Measurements from ENCODE around the gene IL1R2. TPM values are rescaled to one million over a fixed set of nuclear protein-coding genes. Genes with fewer than 3 reads are reported as not detected.

The IL1R2 gene
- polyA plus RNA-seq, 2 of the 4 experiments (the other 2 are of a cell fraction) = 0.83 to 1.7 TPM

- no peak for DNase-seq (ENCODE audit: low read depth in 1 of 2, low spot score in 1 of 2)
- no peak for TF ChIP-seq PBX3 (IDR thresholded peaks at IDR 0.05)
- TF ChIP-seq EHF (CRISPR knock-in tag; IDR thresholded peaks at IDR 0.05) = no peak
- no peak for TF ChIP-seq JUNB (IDR thresholded peaks at IDR 0.05)
- H3K4me1 ChIP-seq = peaks cover 33% of the 10 kb centered on the region
- WGBS (ENCODE audit: missing lambda C conversion rate) = 86% methylated on average over 6 of the region's 6 CpGs
- no peak overlapping the region for H3K4me2 ChIP-seq
- no peak for ATAC-seq
- ChIA-PET POLR2A (no interaction called here), CTCF (interaction anchor here (0.6 to 2.2 kb wide), 4 partner anchors 11 to 437 kb away, joined by 3 to 9 read pairs (median 6); no protein-coding TSS in a partner anchor)
- H3K4me3 ChIP-seq = no peak overlapping the region
- H3K9me3 ChIP-seq = peaks cover 9% of the 10 kb centered on the region; the same call in 1 of the 3 replicates
- no peak for FAIRE-seq
- peak overlapping the region in 1 of 2 experiments; percentile 15; a peak in 2 of 6 replicates for H3K27ac ChIP-seq
Observed at GRCh38 chr2:102074152-102074783, 82.5 kb downstream of the IL1R2 start.

GRCh38 chr2:102075479-102075878 lies 83.7 kb downstream of the IL1R2 start:
- Histone ChIP-seq H3K4me2 (no peak overlapping the region), H3K4me1 (peaks cover 25% of the 10 kb centered on the region), H3K4me3 (no peak overlapping the region), H3K27ac (no peak overlapping the region), H3K9me3 (peaks cover 9% of the 10 kb centered on the region; the same call in 1 of the 3 replicates)
- WGBS (ENCODE audit: missing lambda C conversion rate) = 85% methylated on average over 2 of the region's 2 CpGs
- CTCF ChIA-PET = interaction anchor here (1.3 kb wide), 1 partner anchor 165 kb away, joined by 3 read pairs; no protein-coding TSS in a partner anchor
- POLR2A ChIA-PET = no interaction called here
- no peak for ATAC-seq
- no peak for DNase-seq (ENCODE audit: low read depth in 1 of 2, low spot score in 1 of 2)
- no peak for TF ChIP-seq CTCF (IDR thresholded peaks at IDR 0.05)
- TF ChIP-seq BCL3 (IDR thresholded peaks at IDR 0.05) = no peak
- TF ChIP-seq FOXS1 (CRISPR knock-in tag; IDR thresholded peaks at IDR 0.05) = no peak
- no peak for TF ChIP-seq EHMT2 (IDR thresholded peaks at IDR 0.05; ENCODE audit: low read depth)
- no peak for TF ChIP-seq GATA3 (IDR thresholded peaks at IDR 0.05; ENCODE audit: borderline replicate concordance)
- no peak for TF ChIP-seq ATOH8 (CRISPR knock-in tag; IDR thresholded peaks at IDR 0.05; ENCODE audit: low read depth)
- no peak for TF ChIP-seq TFCP2L1 (CRISPR knock-in tag; IDR thresholded peaks at IDR 0.05)
- TF ChIP-seq ZC3H11A (IDR thresholded peaks at IDR 0.05) = no peak
- TF ChIP-seq RARB (CRISPR knock-in tag; IDR thresholded peaks at IDR 0.05) = no peak
- TF ChIP-seq HMGXB4 (CRISPR knock-in tag; IDR thresholded peaks at IDR 0.05; ENCODE audit: borderline replicate concordance) = no peak
- TF ChIP-seq USF2 (IDR thresholded peaks at IDR 0.05) = no peak
- TF ChIP-seq NFE2L2 (conservative IDR thresholded peaks at IDR 0.05; ENCODE audit: low read length) = no peak
- TF ChIP-seq MAZ (IDR thresholded peaks at IDR 0.05; ENCODE audit: borderline replicate concordance, low read depth, low read length) = no peak
- no peak for TF ChIP-seq HES2 (IDR thresholded peaks at IDR 0.05)
- no peak for TF ChIP-seq REST (IDR thresholded peaks at IDR 0.05)
- no peak for TF ChIP-seq MAX (IDR thresholded peaks at IDR 0.05)
- TF ChIP-seq ZFP36 (IDR thresholded peaks at IDR 0.05; ENCODE audit: borderline replicate concordance, partially characterized antibody) = no peak
- FAIRE-seq = no peak
